Panc1 (cell line): Measurements from ENCODE around the gene GUCD1.

ENCODE experiments used
- CTCF ChIP-seq: fragments of 450-650 bp; IDR thresholded peaks from 2 replicates; pipeline ENCODE4 v1.5.1; 2017; ENCODE audit warnings: mild to moderate bottlenecking
- POLR2AphosphoS5 ChIP-seq: IDR thresholded peaks from 2 replicates; pipeline ENCODE4 v1.6.1; 2012; ENCODE audit warnings: mild to moderate bottlenecking, low read depth, low read length, moderate library complexity
- REST ChIP-seq, 2 experiments: IDR thresholded peaks; 2 replicates each; pipeline ENCODE4 v1.6.1; 2011 to 2012; ENCODE audit warnings: low read depth in 2 of 2, control low read depth in 1 of 2, low read length in 1 of 2, mild to moderate bottlenecking in 1 of 2, moderate library complexity in 1 of 2; ENCODE audit not compliant: insufficient read depth in 1 of 2
- SIN3A ChIP-seq: IDR thresholded peaks from 2 replicates; pipeline ENCODE4 v1.6.1; 2012; ENCODE audit warnings: low read depth, mild to moderate bottlenecking, low read length, moderate library complexity, borderline replicate concordance; ENCODE audit not compliant: insufficient read depth

- no peak for TF ChIP-seq CTCF
- no peak for TF ChIP-seq REST (IDR thresholded peaks at IDR 0.05; ENCODE audit: insufficient read depth in 1 of 2, low read depth in 2 of 2, low read length in 1 of 2)
- no peak for TF ChIP-seq POLR2AphosphoS5
- no peak for TF ChIP-seq SIN3A
Measured at GRCh38 chr22:24540470-24540869, 14.5 kb downstream of the GUCD1 start.
